GM12878 (cell line): ENCODE results near the gene SYTL1. TPM values are rescaled to one million over a fixed set of nuclear protein-coding genes. Genes with fewer than 3 reads are reported as not detected.

Experiments used
- ATAC-seq: fragments of 200-7000 bp; cut with Tn5 transposase; 3 replicates; pipeline ENCODE4 v1.9.1; 2020; ENCODE audit warnings: mild to moderate bottlenecking, moderate library complexity
- BruUV-seq: library from RNA; stranded (reverse); fragments of 400-500 nt; replicated peaks from 2 replicates; lab custom pipeline; 2021; lab: Mats Ljungman, UMichigan
- CTCF ChIA-PET: fragments of 300-600 bp; sonication (Branson Sonifier 250); formaldehyde crosslinking; extraction: SDS; loops from one replicate; lab custom pipeline; 2021; ENCODE audit warnings: inconsistent platforms; lab: Yijun Ruan, JAX
- POLR2A ChIA-PET: fragments of 350-600 bp; formaldehyde crosslinking; extraction: SDS; loops from one replicate; lab custom pipeline; 2021; ENCODE audit warnings: inconsistent platforms; lab: Charles Lee
- RAD21 ChIA-PET: fragments of 300-600 bp; sonication (Branson Sonifier 250); formaldehyde crosslinking; loops from one replicate; lab custom pipeline; 2023; ENCODE audit warnings: antibody characterized with exemption; ENCODE audit not compliant: unreplicated experiment; lab: Charles Lee
- SMC1A ChIA-PET: fragments of 300-600 bp; sonication (Branson Sonifier 250); formaldehyde crosslinking; loops from one replicate; lab custom pipeline; 2023; ENCODE audit not compliant: unreplicated experiment, uncharacterized antibody; lab: Charles Lee
- DNase-seq: peaks from one replicate; pipeline ENCODE4 v3.0.0-alpha.2; 2011; ENCODE audit warnings: low read depth, low spot score
- FAIRE-seq: peaks from 3 replicates; lab custom pipeline; 2011; peaks lifted over from hg19 to GRCh38; lab: Jason Lieb, UNC
- H2AFZ ChIP-seq: 2 replicates; pipeline ENCODE4 v1.6.0; 2011; ENCODE audit warnings: low read depth, low read length, control low read depth; ENCODE audit not compliant: control insufficient read depth
- H3K27ac ChIP-seq: 2 replicates; pipeline ENCODE4 v1.5.1; 2011; ENCODE audit warnings: control low read depth; ENCODE audit not compliant: control insufficient read depth, insufficient read depth
- H3K27me3 ChIP-seq, 2 experiments: replicated peaks in 1 of 2; 2 replicates each; pipeline versions ENCODE4 v1.6.0 to v1.6.1; 2011; ENCODE audit warnings: low read length in 1 of 2; ENCODE audit not compliant: control insufficient read depth in 2 of 2, insufficient read depth in 2 of 2
- H3K36me3 ChIP-seq, 2 experiments: 2 replicates each; pipeline ENCODE4 v1.5.1; 2011; ENCODE audit warnings: low read length in 1 of 2; ENCODE audit not compliant: control insufficient read depth in 2 of 2, insufficient read depth in 2 of 2
- H3K4me1 ChIP-seq: 2 replicates; pipeline ENCODE4 v1.6.1; 2011; ENCODE audit warnings: mild to moderate bottlenecking, low read length, moderate library complexity, mixed read lengths; ENCODE audit not compliant: control insufficient read depth, insufficient read depth
- H3K4me2 ChIP-seq: 2 replicates; pipeline ENCODE4 v1.6.0; 2011; ENCODE audit warnings: control low read depth; ENCODE audit not compliant: control insufficient read depth, insufficient read depth
- H3K4me3 ChIP-seq: fragments of 200-600 bp; sonication (generic); 2 replicates; pipeline ENCODE4 v1.5.1; 2016
- H3K79me2 ChIP-seq: 2 replicates; pipeline ENCODE4 v1.6.0; 2011; ENCODE audit warnings: low read length; ENCODE audit not compliant: control insufficient read depth, insufficient read depth
- H3K9ac ChIP-seq: 2 replicates; pipeline ENCODE4 v1.8.0; 2011; ENCODE audit warnings: low read length, control low read depth, mixed read lengths; ENCODE audit not compliant: control insufficient read depth, insufficient read depth
- H3K9me3 ChIP-seq: replicated peaks from 3 replicates; pipeline ENCODE4 v1.5.1; 2011; ENCODE audit warnings: mild to moderate bottlenecking, low read length; ENCODE audit not compliant: control insufficient read depth, insufficient read depth
- H4K20me1 ChIP-seq: 2 replicates; pipeline ENCODE4 v1.6.0; 2011; ENCODE audit not compliant: control insufficient read depth, insufficient read depth
- ASH2L ChIP-seq: fragments of 300-600, 200-600 bp; sonication (generic); IDR thresholded peaks from 2 replicates; pipeline ENCODE4 v1.6.1; 2017; ENCODE audit warnings: low read depth, mild to moderate bottlenecking, borderline replicate concordance
- CHD2 ChIP-seq: IDR thresholded peaks from 2 replicates; pipeline ENCODE4 v1.6.1; 2011; ENCODE audit warnings: low read depth, low read length, improper control_type of control experiment, borderline replicate concordance
- CHD4 ChIP-seq: fragments of 200-600 bp; sonication (generic); IDR thresholded peaks from 2 replicates; pipeline ENCODE4 v1.6.1; 2016; ENCODE audit warnings: mild to moderate bottlenecking
- HDAC2 ChIP-seq: fragments of 200-600 bp; sonication (generic); IDR thresholded peaks from 2 replicates; pipeline ENCODE4 v1.6.1; 2017
- HDGF ChIP-seq: fragments of 450-650 bp; IDR thresholded peaks from 2 replicates; pipeline ENCODE4 v1.6.1; 2016; ENCODE audit warnings: antibody characterized with exemption
- IRF4 ChIP-seq: IDR thresholded peaks from 2 replicates; pipeline ENCODE4 v1.6.1; 2011; ENCODE audit warnings: low read depth, low read length
- MYC ChIP-seq: IDR thresholded peaks from 2 replicates; pipeline ENCODE4 v1.6.1; 2011; ENCODE audit warnings: mild to moderate bottlenecking, low read length, moderate library complexity, inconsistent platforms; ENCODE audit not compliant: insufficient read depth, insufficient replicate concordance, insufficient read length, severe bottlenecking
- POLR2A ChIP-seq: IDR thresholded peaks from 2 replicates; pipeline ENCODE4 v1.6.1; 2011; ENCODE audit warnings: low read depth, mild to moderate bottlenecking, low read length
- RAD21 ChIP-seq: IDR thresholded peaks from 2 replicates; pipeline ENCODE4 v1.6.1; 2011; ENCODE audit warnings: mild to moderate bottlenecking, low read depth, low read length, moderate library complexity; ENCODE audit not compliant: insufficient read depth
- RAD51 ChIP-seq: fragments of 450-650 bp; IDR thresholded peaks from 2 replicates; pipeline ENCODE4 v1.6.1; 2016; ENCODE audit warnings: moderate library complexity, mild to moderate bottlenecking, inconsistent platforms
- RFX5 ChIP-seq: IDR thresholded peaks from 2 replicates; pipeline ENCODE4 v1.6.1; 2011; ENCODE audit warnings: low read depth, low read length, improper control_type of control experiment
- SMC3 ChIP-seq: IDR thresholded peaks from 2 replicates; pipeline ENCODE4 v1.6.1; 2011; ENCODE audit warnings: low read length, improper control_type of control experiment, borderline replicate concordance
- SPI1 ChIP-seq: IDR thresholded peaks from 2 replicates; pipeline ENCODE4 v1.6.1; 2011; ENCODE audit warnings: low read depth, mild to moderate bottlenecking, low read length, moderate library complexity, borderline replicate concordance; ENCODE audit not compliant: insufficient read depth
- SREBF1 ChIP-seq: IDR thresholded peaks from 2 replicates; pipeline ENCODE4 v1.6.1; 2012; ENCODE audit warnings: mild to moderate bottlenecking, low read length
- SREBF2 ChIP-seq: IDR thresholded peaks from 2 replicates; pipeline ENCODE4 v1.6.1; 2012; ENCODE audit warnings: mild to moderate bottlenecking, low read length
- ZNF207 ChIP-seq: fragments of 450-650 bp; IDR thresholded peaks from 2 replicates; pipeline ENCODE4 v1.6.1; 2014; ENCODE audit warnings: antibody characterized with exemption, mild to moderate bottlenecking, borderline replicate concordance
- ZNF217 ChIP-seq: fragments of 450-650 bp; IDR thresholded peaks from 2 replicates; pipeline ENCODE4 v1.6.1; 2017; ENCODE audit warnings: antibody characterized with exemption, mild to moderate bottlenecking
- WGBS: methylation state at CpG from one replicate; pipeline ENCODE4 v1.1.6; 2016; ENCODE audit warnings: low lambda C conversion rate; ENCODE audit not compliant: insufficient replicate concordance, insufficient coverage; ENCODE audit errors: missing lambda C conversion rate; 5-methylcytosine and 5-hydroxymethylcytosine counted together
- in situ Hi-C: fragments of 300-500 bp; cut with MboI; formaldehyde crosslinking; loops from 9 replicates; pipeline ENCODE4 v1.14.3; 2018; ENCODE audit warnings: mixed read lengths
- intact Hi-C: fragments of 100-400 bp; cut with micrococcal nuclease; formaldehyde crosslinking; loops from one replicate; pipeline ENCODE4 v1.14.2; 2022; ENCODE audit not compliant: unreplicated experiment
- polyA plus RNA-seq, 11 experiments: library from polyadenylated mRNA; depleted of rRNA in 4 of 11; unstranded in 6 of 11; stranded (reverse) in 5 of 11; fragments of >200 nt; fragmentation: Nextera tagmentation in 4 of 11; fragmentation: Illumina TruSeq in 1 of 11; extraction: Ambion mirVana in 4 of 11; extraction: Trizol in 1 of 11; gene quantifications; 1 replicate in 1 of 11; 2 replicates in 10 of 11; pipeline versions ENCODE4 v1.2.1 to v1.2.3, GENCODE V29; 2011 to 2016; ENCODE audit warnings: inconsistent platforms in 2 of 11, missing spikeins in 2 of 11, low read depth in 1 of 11
- total RNA-seq, 4 experiments: library from RNA; depleted of rRNA in 3 of 4; stranded (reverse); fragments of >200 nt in 3 of 4; fragmentation: Illumina TruSeq in 1 of 4; extraction: Trizol in 1 of 4; gene quantifications; 2 replicates each; pipeline versions ENCODE4 v1.2.1 to v1.2.3, GENCODE V29; 2013 to 2021
- TF ChIP-seq, protein P1 (sequence below), 3 experiments: IDR thresholded peaks in 2 of 3; conservative IDR thresholded peaks in 1 of 3; 2 replicates each; pipeline ENCODE4 v1.5.1; 2011; ENCODE audit warnings: low read depth in 3 of 3, low read length in 3 of 3, mild to moderate bottlenecking in 3 of 3, control low read depth in 2 of 3, moderate library complexity in 2 of 3, inconsistent platforms in 1 of 3, mixed read lengths in 1 of 3; ENCODE audit not compliant: control insufficient read depth in 2 of 3, insufficient read depth in 1 of 3; ENCODE audit errors: extremely low read depth in 1 of 3
- TF ChIP-seq, protein P2 (sequence below): fragments of 450-650 bp; IDR thresholded peaks from 2 replicates; pipeline ENCODE4 v1.6.1; 2016; ENCODE audit warnings: mild to moderate bottlenecking
- TF ChIP-seq, protein P3 (sequence below): IDR thresholded peaks from 2 replicates; pipeline ENCODE4 v1.6.1; 2011; ENCODE audit warnings: low read depth, low read length, improper control_type of control experiment, borderline replicate concordance

Gene SYTL1
- total and polyA plus RNA-seq, 10 of the 15 experiments (the other 5 are each of a cell fraction or from before 2014, with no cell fraction given), result 0.72 to 45.6 (median 14.8) TPM

DNA sequence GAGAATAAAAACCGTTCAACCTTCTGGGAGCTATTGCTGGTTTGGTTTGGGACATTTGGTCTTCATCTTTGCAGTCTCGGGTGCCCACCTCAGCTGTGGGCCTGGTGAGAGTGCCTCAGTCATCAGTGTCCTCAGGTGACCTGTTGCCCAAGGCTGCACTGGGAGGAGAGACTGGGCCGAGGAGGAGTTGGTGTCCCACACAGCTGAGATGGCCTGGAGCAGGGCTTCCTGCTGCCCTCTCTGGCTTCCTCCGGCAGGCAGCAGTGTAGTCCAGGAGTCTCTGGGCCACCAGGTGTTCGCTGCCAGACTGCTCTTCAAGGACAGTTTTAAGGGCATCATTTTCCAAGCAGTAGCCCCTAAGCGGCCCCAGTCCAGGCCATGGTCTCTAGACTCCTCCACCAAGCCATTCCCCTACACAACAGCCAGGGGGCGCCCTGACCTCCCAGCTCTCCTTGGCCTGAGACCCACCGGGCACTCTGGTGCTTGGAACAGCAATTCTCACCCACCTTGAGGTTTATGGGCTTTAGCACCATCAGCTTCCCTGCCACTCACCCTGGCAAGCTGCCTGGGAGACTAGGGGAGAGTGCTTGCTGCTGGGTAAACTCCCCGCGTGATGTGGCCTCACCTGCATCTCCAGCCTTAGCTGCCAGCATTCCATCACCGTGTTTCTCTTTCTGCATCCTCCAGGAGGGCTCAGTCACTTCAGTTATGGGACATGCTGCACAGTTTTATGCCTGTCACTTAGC, 9.1 kb upstream of the SYTL1 start:
- Histone ChIP-seq H3K27me3 (no peaks in the 10 kb centered on the region), H2AFZ (no peak overlapping the region), H3K27ac (no peak overlapping the region), H3K9ac (no peak overlapping the region), H3K79me2 (peaks cover 8% of the 10 kb centered on the region), H4K20me1 (no peaks in the 10 kb centered on the region; the same call in 1 of the 2 replicates), H3K36me3 (peaks cover 13 to 25% of the 10 kb centered on the region in 2 experiments), H3K4me2 (no peak overlapping the region), H3K4me3 (no peak overlapping the region), H3K9me3 (no peaks in the 10 kb centered on the region), H3K4me1 (no peaks in the 10 kb centered on the region)
- CTCF ChIA-PET, result interaction anchor here (0.6 to 4.4 kb wide), 39 partner anchors 10 to 433 kb away, joined by 3 to 77 read pairs (median 4); partner anchors contain the start of genes AHDC1, CD164L2, SYTL1 and TMEM222
- DNase-seq, result no peak
- FAIRE-seq, result no peak
- RAD21 ChIA-PET, result interaction anchor here (0.8 to 2.5 kb wide), 8 partner anchors 9 to 274 kb away, joined by 3 to 18 read pairs (median 4); partner anchors contain the start of gene SYTL1
- intact Hi-C loops, result no loop called here
- WGBS, result 72% methylated on average over 11 of the region's 11 CpGs
- SMC1A ChIA-PET, result interaction anchor here (0.7 to 2.4 kb wide), 11 partner anchors 9 to 273 kb away, joined by 3 to 10 read pairs (median 4); partner anchors contain the start of genes FCN3 and SYTL1
- no TSS peak for BruUV-seq
- in situ Hi-C loops, result no loop called here
- POLR2A ChIA-PET, result interaction anchor here (0.6 to 1.8 kb wide), 4 partner anchors 10 to 59 kb away, joined by 3 to 6 read pairs (median 4); partner anchors contain the start of genes GPR3 and TMEM222
- peak; percentile 95 for ATAC-seq
- TF ChIP-seq SPI1 (no peak), RAD21 (peak; percentile 57; the same call in 1 of the 2 replicates), SREBF2 (no peak), ZNF217 (no peak), SREBF1 (no peak), IRF4 (0 out of 2 replicates have a peak, but pooled peaks have one; percentile 20), CHD2 (no peak), CHD4 (no peak), MYC (no peak), POLR2A (0 out of 2 replicates have a peak, but pooled peaks have one; percentile 25), HDAC2 (no peak), SMC3 (peak; percentile 52; the same call in 1 of the 2 replicates), ASH2L (no peak), ZNF207 (no peak), RAD51 (no peak), HDGF (no peak), RFX5 (no peak)
- TF ChIP-seq, protein P1, sequence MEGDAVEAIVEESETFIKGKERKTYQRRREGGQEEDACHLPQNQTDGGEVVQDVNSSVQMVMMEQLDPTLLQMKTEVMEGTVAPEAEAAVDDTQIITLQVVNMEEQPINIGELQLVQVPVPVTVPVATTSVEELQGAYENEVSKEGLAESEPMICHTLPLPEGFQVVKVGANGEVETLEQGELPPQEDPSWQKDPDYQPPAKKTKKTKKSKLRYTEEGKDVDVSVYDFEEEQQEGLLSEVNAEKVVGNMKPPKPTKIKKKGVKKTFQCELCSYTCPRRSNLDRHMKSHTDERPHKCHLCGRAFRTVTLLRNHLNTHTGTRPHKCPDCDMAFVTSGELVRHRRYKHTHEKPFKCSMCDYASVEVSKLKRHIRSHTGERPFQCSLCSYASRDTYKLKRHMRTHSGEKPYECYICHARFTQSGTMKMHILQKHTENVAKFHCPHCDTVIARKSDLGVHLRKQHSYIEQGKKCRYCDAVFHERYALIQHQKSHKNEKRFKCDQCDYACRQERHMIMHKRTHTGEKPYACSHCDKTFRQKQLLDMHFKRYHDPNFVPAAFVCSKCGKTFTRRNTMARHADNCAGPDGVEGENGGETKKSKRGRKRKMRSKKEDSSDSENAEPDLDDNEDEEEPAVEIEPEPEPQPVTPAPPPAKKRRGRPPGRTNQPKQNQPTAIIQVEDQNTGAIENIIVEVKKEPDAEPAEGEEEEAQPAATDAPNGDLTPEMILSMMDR (IDR thresholded peaks at IDR 0.05 in 2 of 3, conservative IDR thresholded peaks at IDR 0.05 in 1 of 3; ENCODE audit: control insufficient read depth in 2 of 3, extremely low read depth in 1 of 3, insufficient read depth in 1 of 3, low read depth in 3 of 3, low read length in 3 of 3), result peak; percentile 63 to 88 (median 86)
- TF ChIP-seq, protein P2, sequence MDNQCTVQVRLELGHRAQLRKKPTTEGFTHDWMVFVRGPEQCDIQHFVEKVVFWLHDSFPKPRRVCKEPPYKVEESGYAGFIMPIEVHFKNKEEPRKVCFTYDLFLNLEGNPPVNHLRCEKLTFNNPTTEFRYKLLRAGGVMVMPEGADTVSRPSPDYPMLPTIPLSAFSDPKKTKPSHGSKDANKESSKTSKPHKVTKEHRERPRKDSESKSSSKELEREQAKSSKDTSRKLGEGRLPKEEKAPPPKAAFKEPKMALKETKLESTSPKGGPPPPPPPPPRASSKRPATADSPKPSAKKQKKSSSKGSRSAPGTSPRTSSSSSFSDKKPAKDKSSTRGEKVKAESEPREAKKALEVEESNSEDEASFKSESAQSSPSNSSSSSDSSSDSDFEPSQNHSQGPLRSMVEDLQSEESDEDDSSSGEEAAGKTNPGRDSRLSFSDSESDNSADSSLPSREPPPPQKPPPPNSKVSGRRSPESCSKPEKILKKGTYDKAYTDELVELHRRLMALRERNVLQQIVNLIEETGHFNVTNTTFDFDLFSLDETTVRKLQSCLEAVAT, result no peak
- TF ChIP-seq, protein P3, sequence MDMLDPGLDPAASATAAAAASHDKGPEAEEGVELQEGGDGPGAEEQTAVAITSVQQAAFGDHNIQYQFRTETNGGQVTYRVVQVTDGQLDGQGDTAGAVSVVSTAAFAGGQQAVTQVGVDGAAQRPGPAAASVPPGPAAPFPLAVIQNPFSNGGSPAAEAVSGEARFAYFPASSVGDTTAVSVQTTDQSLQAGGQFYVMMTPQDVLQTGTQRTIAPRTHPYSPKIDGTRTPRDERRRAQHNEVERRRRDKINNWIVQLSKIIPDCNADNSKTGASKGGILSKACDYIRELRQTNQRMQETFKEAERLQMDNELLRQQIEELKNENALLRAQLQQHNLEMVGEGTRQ, result no peak
